Measurements from ENCODE around the gene NAPSA.
"Not testable (repeated sequence)": the region's sequence is repeated elsewhere in the genome, so short reads cannot be mapped to it uniquely, and the experiment has no call there.

NAPSA gene

GRCh38 chr19:50329926-50330294 is 35.5 kb downstream of the NAPSA start:
- not testable (repeated sequence) for DNase-seq

GRCh38 chr19:50329146-50329925 is 36.1 kb downstream of the NAPSA start, which contains the start of gene KCNC3:
Gene KCNC3, minus strand, starts transcription at chr19:50329377. Its CDS starts 295 bp downstream, at chr19:50329082.
- DNase-seq, result peak; percentile 69

DNA sequence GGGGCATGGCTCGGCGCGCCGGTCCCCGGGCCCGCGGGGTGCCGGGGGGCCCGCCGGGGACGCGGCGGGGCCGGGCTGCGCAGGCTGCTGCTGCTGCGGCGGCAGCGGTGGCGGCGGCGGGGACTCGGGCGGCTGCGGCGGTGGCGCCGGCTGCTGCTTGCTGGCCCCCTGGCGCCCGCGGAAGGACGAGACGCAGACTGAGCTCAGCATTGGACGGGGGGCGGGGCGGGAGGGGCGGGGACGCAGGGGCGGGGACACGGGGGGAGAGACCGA is 36.6 kb downstream of the NAPSA start:
- no peak for DNase-seq

GRCh38 chr19:50328224-50328872 is 37.1 kb downstream of the NAPSA start:
- DNase-seq, result no peak

- DNase-seq, result no peak
These were observed 37.8 kb downstream of the NAPSA start for GRCh38 chr19:50327461-50328223.

GRCh38 chr19:50327013-50327412 is 38.4 kb downstream of the NAPSA start:
- DNase-seq, result no peak

DNA sequence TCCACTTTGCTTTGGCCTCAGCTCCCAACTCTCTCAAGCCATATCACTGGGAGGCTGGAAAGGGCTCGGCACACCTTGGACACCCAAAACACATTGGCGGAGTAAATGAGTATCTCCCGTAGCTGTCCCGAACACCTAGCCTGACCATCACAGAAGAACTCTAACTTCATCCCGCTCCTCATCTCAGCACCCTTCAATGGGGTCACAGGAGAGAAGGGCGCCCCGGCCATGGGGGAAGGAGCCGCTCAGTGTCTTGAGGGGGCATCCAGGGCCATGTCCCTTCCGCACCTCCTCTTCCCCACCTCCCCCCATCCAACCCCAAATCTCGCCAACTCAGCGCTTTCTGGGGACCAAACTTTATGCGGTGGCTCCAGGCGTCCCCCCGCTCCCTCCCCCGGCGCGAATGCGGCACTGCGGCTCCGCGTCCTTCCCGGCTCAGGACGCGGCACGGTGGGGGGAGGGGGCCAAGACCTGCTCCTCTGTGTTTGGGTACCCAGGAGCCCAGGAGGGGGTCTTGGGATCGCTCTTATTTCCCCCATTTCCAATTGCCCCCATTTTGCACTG is 39.3 kb downstream of the NAPSA start:
- DNase-seq, result no peak

DNA sequence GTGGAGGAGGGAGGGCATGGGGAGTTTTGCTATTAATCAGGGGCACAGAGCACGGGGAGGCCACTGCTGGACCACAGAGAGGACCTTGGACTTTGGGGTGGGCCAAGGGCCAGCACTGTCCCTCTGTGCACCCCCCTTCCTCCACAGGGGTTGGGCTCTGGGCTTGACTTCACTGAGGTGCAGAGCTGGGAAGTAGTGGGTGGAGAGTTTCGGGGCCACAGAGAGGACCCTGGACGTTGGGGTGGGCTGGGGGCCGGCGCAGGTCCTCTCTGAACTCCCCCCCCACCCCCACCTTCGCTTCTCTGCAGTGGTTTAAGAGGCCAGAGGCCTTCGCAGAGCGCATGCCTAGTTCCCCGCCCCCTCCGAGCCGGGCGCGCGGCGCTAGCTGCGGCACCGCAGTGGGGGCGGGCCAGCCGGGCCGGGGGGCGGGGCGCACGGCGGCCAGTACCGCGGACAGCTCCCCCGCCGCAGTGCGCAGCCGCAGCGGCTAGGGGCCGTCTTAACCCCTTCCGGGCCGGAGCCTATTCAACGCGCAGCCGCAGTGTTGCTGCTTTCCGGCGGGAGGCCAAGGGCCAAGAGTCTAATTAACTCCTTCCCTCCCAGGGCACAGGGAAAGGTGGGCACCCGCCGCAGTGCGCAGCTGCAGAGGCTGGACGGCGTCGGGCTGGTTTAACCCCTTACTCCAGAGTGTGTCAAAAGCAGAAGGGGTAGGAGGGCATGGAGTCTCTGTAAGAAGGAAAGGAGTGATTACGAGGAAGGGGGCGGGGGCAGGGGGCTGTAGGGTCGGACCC is 39.9 kb downstream of the NAPSA start:
- peak; percentile 55 for DNase-seq

- DNase-seq, result no peak
These were observed 41.1 kb downstream of the NAPSA start for GRCh38 chr19:50324331-50324730.

DNA sequence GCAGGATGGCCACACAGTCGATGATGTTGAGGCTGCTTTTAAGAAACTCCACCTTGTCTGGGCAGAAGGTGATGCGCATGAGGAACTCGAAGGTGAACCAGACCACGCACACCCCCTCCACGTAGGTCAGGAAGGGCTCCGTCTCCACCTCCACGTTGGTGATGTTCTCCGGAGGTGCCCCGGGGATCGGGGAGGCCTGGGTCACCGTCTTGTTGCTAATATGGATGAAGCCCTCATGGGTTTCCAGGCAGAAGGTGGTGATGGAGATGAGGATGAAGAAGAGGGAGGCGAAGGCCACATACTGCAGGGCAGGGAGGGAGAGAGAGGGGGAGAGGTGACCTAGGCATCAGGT is 41.7 kb downstream of the NAPSA start:
- DNase-seq, result no peak

- no peak for DNase-seq
These were observed 42.3 kb downstream of the NAPSA start for GRCh38 chr19:50322931-50323781.

GRCh38 chr19:50322234-50322633 is 43.2 kb downstream of the NAPSA start:
- DNase-seq, result no peak

- no peak for DNase-seq
These were observed 43.6 kb downstream of the NAPSA start for GRCh38 chr19:50321831-50322230.

DNA sequence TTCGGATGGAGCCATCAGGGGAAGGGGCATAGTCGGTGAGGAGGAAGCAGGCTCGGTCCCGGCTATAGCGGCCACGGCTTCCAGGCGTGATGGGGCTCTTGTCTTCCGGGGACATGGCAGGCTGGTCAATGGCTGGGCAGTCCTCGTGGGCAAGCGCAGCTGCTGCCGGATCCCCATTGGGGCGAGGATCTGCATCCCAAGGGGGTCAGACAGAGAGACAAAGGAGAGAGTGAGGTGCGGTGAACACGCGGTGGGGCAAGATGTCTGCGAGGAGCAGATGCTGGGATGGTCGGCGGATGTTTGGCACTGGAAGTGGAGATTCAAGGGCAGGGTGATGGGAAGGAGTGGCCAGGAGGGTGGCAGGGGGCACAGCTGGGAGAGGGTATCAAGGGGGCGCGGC is 44.8 kb downstream of the NAPSA start:
- no peak for DNase-seq

DNA sequence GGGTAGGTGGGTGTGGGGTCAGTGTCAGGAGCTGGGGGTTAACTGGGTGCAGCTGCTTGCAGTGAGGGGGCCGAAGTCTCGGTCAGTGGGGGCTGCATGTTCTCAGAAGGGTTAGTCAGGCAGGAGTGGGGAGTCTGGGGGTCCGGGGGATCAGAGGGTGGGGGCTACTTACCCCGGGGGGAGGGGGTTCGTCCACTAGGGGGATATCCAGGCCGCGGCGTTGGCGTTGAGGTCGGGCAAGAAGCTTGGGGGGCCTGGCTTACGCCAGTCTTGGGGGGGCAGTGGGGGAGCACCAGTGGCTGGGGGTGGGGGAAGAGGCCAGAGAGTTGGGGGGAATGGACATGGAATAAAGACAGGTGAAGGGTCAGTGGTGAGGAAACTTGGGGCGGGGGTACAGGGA is 45.4 kb downstream of the NAPSA start:
- DNase-seq, result no peak

GRCh38 chr19:50319156-50319555 is 46.3 kb downstream of the NAPSA start:
- no peak for DNase-seq

DNA sequence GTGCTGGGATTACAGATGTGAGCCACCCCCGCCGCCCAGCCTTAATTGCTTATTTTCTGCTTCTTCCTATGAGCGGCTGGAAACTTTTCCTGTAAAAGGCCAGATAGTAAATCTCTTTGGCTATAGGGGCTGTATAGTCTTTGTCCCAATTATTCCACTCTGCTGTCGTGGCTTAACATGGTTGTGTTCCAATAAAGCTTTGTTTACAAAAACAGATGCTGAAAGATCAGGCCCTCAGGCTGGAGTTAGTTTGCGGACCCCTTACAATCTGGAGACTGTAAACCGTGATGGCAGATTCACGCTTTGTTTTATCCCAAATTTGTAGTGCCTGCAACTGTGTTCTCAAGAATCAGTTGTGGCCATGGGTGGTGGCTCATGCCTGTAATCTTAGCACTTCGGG is 47.0 kb downstream of the NAPSA start:
- no peak for DNase-seq

DNA sequence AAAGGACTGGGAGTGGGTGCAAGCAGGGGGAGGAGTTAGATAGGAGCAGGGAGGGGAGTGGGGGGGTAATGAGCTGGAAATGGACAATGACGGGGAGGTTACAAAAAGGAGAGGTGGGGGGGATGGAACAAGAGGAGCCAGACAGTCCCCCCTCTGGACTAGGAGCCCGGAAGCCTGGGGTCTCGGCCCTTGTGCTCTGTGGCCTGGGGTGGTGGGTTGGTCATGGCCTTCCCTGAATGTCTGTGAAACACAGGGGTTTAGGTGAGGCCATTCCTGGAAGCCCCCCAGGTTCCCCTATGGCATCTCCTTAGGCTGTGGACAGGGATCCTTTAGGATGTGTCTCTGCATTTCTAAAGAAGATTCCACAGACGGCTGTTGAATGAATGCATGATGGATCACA is 48.3 kb downstream of the NAPSA start:
- no peak for DNase-seq

- no peak for DNase-seq
These were observed 49.5 kb downstream of the NAPSA start for GRCh38 chr19:50315773-50316448.

- DNase-seq, result no peak
These were observed 50.4 kb downstream of the NAPSA start for GRCh38 chr19:50314724-50315708.

Data from activated CD8-positive, alpha-beta memory T cell treated with anti-CD3 and anti-CD28 coated beads, Interleukin-2, amount 50 U/mL, for 4 hours (primary cell).